ENCODE measurements around the gene DNM3. TPM values are rescaled to one million over a fixed set of nuclear protein-coding genes. Genes with fewer than 3 reads are reported as not detected.

The DNM3 gene
- total RNA-seq, 1 experiment from 2014 or later, result 2.7 TPM

GRCh38 chr1:171954361-171954760 lies 113.1 kb downstream of the DNM3 start:
- Histone ChIP-seq H3K23me2 (ENCODE audit: insufficient read length, low read depth, low read length, poor library complexity, severe bottlenecking) (no peaks in the 10 kb centered on the region), H3K9ac (ENCODE audit: extremely low read depth, insufficient read length, low read length) (no peak overlapping the region), H3K27me3 (ENCODE audit: insufficient read depth, low read length) (no peaks in the 10 kb centered on the region), H2BK15ac (ENCODE audit: low read depth, low read length) (no peak overlapping the region), H4K20me1 (ENCODE audit: control insufficient read depth, insufficient read depth, insufficient read length) (no peaks in the 10 kb centered on the region), H2BK5ac (ENCODE audit: insufficient read length, low read length) (no peak overlapping the region), H4K91ac (ENCODE audit: insufficient read length, low read depth, low read length) (no peak overlapping the region), H4K5ac (ENCODE audit: insufficient read length, low read depth, low read length) (no peak overlapping the region), H2BK120ac (ENCODE audit: low read depth, low read length, poor library complexity, severe bottlenecking) (no peak overlapping the region), H3K4me2 (ENCODE audit: insufficient read depth, insufficient read length, low read length) (no peak overlapping the region), H3K18ac (ENCODE audit: insufficient read length, low read depth, low read length) (no peak overlapping the region), H2BK20ac (ENCODE audit: low read depth, low read length, poor library complexity, severe bottlenecking) (no peak overlapping the region), H2AK5ac (ENCODE audit: insufficient read length, low read length) (no peak overlapping the region), H3K79me1 (ENCODE audit: insufficient read depth, low read depth, low read length, poor library complexity, severe bottlenecking) (no peaks in the 10 kb centered on the region), H3K4ac (ENCODE audit: low read depth, low read length) (no peak overlapping the region), H3K14ac (ENCODE audit: insufficient read depth, low read length) (no peak overlapping the region), H2BK12ac (ENCODE audit: insufficient read length, low read depth, low read length) (no peak overlapping the region), H3K79me2 (ENCODE audit: insufficient read depth, low read length) (no peaks in the 10 kb centered on the region), H3T11ph (ENCODE audit: low read length) (no peak overlapping the region), H2AFZ (ENCODE audit: low read length) (no peak overlapping the region), H3K9me3 (ENCODE audit: control insufficient read depth, low read depth, low read length) (peaks cover 8% of the 10 kb centered on the region), H4K8ac (replicated peaks; ENCODE audit: insufficient read length, low read depth, low read length) (no peak overlapping the region), H3K56ac (ENCODE audit: insufficient read length, low read depth, low read length) (no peak overlapping the region), H3K23ac (ENCODE audit: insufficient read length, low read depth, low read length) (no peak overlapping the region), H3K27ac (ENCODE audit: insufficient read length, low read depth, low read length) (no peak overlapping the region), H3K4me1 (ENCODE audit: insufficient read depth, low read length) (no peaks in the 10 kb centered on the region)
- no peak for TF ChIP-seq CTCF (conservative IDR thresholded peaks at IDR 0.05)
- no peak overlapping the region for H3K4me3 Mint-ChIP-seq
- DNase-seq, result no peak
- H3K4me1 Mint-ChIP-seq, result peaks cover 16 to 22% of the 10 kb centered on the region in 2 experiments
- peaks cover 8 to 10% of the 10 kb centered on the region in 2 experiments; a peak in 4 of 5 replicates for H3K9me3 Mint-ChIP-seq
- H3K27me3 Mint-ChIP-seq (ENCODE audit: low read depth), result no peaks in the 10 kb centered on the region
- H3K36me3 Mint-ChIP-seq (ENCODE audit: insufficient read depth in 1 of 3, low read depth in 3 of 3), result peaks cover 8 to 10% (median 8%) of the 10 kb centered on the region in 3 experiments; a peak in 6 of 7 replicates
- no CpG with 5 or more reads among the region's 4 CpGs for WGBS (ENCODE audit: extremely low coverage, insufficient read length, low lambda C conversion rate)
- H3K27ac Mint-ChIP-seq, result no peak overlapping the region
